DND-41 (cell line): ENCODE results near the gene GOLGA8A.

Experiments used
- EZH2 ChIP-seq: IDR thresholded peaks from 3 replicates; pipeline ENCODE4 v1.6.1; 2012; ENCODE audit warnings: borderline replicate concordance, low read depth, mild to moderate bottlenecking, moderate library complexity, low read length, inconsistent platforms; ENCODE audit not compliant: severe bottlenecking
- TF ChIP-seq, protein P1 (sequence below): IDR thresholded peaks from 2 replicates; pipeline ENCODE4 v1.5.1; 2012; ENCODE audit warnings: borderline replicate concordance, low read length, moderate library complexity, mild to moderate bottlenecking; ENCODE audit not compliant: poor library complexity, severe bottlenecking; ENCODE audit errors: extremely low read depth

DNA sequence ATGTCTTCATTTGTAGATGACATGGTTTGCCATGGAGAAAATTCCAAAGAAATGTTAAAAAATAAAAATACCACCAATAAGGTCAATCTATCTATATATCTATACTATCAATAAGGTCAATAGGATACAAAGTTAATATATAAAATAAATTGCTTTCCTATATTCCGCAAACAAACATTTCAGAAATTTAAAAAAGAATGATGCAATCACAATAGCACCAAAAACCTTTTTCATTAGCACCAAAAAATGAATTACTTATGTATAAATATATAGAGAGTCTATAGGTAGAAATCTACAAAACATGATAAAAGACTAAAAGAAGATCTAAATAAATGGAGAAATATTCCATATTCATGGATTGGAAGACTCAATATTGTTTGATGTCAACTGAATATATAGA lies 22.8 kb upstream of the GOLGA8A start:
- TF ChIP-seq, protein P1, sequence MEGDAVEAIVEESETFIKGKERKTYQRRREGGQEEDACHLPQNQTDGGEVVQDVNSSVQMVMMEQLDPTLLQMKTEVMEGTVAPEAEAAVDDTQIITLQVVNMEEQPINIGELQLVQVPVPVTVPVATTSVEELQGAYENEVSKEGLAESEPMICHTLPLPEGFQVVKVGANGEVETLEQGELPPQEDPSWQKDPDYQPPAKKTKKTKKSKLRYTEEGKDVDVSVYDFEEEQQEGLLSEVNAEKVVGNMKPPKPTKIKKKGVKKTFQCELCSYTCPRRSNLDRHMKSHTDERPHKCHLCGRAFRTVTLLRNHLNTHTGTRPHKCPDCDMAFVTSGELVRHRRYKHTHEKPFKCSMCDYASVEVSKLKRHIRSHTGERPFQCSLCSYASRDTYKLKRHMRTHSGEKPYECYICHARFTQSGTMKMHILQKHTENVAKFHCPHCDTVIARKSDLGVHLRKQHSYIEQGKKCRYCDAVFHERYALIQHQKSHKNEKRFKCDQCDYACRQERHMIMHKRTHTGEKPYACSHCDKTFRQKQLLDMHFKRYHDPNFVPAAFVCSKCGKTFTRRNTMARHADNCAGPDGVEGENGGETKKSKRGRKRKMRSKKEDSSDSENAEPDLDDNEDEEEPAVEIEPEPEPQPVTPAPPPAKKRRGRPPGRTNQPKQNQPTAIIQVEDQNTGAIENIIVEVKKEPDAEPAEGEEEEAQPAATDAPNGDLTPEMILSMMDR = no peak
- TF ChIP-seq EZH2 = no peak
